HG03097 (cell line): Measurements from ENCODE around the gene MUC5B.
"Not testable (repeated sequence)": the region's sequence is repeated elsewhere in the genome, so short reads cannot be mapped to it uniquely, and the experiment has no call there.

Source experiments
- ATAC-seq: cut with Tn5 transposase; IDR thresholded peaks from one replicate; pipeline ENCODE4 v1.9.1; 2021; ENCODE audit not compliant: unreplicated experiment, low FRiP score

MUC5B gene

GRCh38 chr11:1191786-1192470, 30.9 kb upstream of the MUC5B start:
- not testable (repeated sequence) for ATAC-seq

GRCh38 chr11:1192741-1193325, 30.0 kb upstream of the MUC5B start:
- ATAC-seq, result no peak

GRCh38 chr11:1193326-1194230, 29.3 kb upstream of the MUC5B start:
- no peak for ATAC-seq

GRCh38 chr11:1194231-1194976, 28.5 kb upstream of the MUC5B start:
- ATAC-seq, result no peak

GRCh38 chr11:1194977-1195681, 27.7 kb upstream of the MUC5B start:
- ATAC-seq, result no peak

GRCh38 chr11:1195682-1196515, 27.0 kb upstream of the MUC5B start:
- ATAC-seq, result no peak

- ATAC-seq, result no peak
Observed at GRCh38 chr11:1196516-1197391, 26.1 kb upstream of the MUC5B start.

DNA sequence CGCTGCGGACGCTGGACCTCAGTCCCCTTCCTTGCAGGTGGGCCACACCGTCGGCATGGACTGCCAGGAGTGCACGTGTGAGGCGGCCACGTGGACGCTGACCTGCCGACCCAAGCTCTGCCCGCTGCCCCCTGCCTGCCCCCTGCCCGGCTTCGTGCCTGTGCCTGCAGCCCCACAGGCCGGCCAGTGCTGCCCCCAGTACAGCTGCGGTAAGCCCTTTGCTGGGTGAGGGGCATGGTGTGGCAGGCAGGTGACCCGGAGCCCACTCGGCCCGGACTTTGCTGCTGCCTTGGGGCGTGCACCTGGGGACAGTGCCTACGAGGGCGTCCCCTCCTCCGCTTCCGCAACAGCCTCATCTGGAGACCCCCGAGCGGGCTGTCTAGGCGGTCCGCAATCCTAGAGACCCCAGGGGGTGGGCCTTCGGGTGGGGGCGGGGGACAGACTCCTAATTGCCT, 25.4 kb upstream of the MUC5B start:
- no peak for ATAC-seq

DNA sequence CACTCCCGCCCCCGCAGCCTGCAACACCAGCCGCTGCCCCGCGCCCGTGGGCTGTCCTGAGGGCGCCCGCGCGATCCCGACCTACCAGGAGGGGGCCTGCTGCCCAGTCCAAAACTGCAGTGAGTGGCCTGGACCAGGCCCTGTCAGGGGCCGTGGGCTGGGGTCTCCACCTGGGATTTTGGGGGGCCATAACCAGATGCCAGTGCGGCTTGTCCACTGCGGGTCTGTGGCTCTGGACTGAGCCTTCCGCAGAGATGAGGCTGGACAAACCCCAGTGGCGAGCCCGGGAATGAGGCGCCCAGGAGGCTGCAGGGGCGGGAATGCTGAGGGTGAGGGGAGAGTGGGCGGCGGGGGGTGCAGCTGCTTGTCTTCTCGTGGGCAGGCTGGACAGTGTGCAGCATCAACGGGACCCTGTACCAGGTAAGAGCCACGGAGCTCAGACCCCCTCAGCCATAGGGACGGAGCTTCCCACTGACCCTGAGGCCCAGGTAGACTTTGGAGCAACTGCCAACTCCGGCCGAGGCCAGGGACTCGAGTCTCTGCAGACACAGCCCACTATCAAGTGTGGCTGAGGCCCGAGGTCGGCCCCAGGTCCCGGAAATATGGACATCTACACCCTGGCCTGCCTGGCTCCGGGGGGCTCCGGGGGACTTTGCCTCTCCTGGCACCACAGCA, 24.8 kb upstream of the MUC5B start:
- no peak for ATAC-seq

GRCh38 chr11:1198561-1199240, 24.2 kb upstream of the MUC5B start:
- ATAC-seq, result no peak

GRCh38 chr11:1199241-1199750, 23.6 kb upstream of the MUC5B start:
- no peak for ATAC-seq

DNA sequence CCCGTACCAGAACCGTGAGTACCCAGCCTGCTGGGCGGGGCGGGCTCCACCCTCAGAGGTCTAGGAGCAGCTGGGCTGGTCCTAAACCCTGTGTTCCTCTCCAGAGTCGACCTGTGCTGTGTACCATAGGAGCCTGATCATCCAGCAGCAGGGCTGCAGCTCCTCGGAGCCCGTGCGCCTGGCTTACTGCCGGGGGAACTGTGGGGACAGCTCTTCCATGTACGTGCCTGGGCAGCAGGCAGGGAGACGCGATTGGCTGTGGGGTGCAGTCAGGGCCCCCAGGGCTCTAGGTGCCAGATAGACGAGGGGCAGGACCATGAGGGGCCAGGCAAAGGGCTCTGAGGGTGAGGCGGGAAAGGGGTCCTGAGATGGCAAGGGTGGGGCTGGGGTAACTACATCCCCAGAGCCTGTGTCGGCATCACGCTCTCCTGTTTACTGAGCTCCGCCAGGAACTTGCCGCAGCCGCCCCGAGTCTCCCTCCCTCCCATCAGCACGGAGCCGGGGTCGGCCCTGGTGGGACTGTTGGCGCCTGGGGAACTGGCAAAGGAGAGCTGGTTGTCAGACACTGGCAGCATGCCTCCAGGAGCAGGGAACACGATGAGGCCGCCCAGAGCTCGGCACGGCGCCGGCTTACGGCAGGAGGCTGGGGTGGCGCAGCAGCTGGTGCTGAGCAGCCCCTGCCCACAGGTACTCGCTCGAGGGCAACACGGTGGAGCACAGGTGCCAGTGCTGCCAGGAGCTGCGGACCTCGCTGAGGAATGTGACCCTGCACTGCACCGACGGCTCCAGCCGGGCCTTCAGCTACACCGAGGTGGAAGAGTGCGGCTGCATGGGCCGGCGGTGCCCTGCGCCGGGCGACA, 22.9 kb upstream of the MUC5B start:
- no peak for ATAC-seq

GRCh38 chr11:1200611-1201191, 22.2 kb upstream of the MUC5B start:
- no peak for ATAC-seq

- ATAC-seq, result no peak
Observed at GRCh38 chr11:1201395-1202153, 21.3 kb upstream of the MUC5B start.

DNA sequence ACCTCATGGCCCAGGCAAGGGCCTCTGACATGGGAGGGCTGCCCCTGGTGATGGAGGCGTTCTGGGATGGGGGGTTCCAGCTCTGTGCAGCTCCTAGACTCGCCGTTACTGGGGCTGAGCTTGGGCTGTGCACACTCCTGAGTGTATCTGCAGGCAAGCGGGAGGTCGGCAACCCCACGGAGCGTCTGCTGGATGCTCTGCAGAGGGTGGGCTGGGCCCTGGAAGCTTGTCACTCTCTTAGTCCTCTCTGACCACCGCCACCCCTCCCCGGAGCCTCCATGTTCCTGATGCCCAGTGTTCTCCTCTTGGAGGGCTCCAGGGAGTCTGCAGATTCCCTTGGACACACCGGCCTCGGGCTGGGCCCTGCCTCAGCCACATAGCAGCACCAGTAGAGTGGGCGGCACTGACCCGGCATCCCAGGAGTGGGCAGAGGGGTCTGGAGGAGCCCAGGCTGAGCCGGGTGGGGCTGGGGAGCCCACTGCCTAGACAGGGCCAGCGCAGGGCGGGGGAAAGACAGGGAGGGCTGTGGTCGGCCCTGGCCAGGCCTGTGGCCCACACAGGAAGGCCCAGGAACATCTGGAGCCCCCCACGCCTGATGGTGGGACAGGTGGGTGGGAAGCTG, 20.6 kb upstream of the MUC5B start:
- ATAC-seq, result no peak
